K562 (cell line): ENCODE results near the gene SLC25A36. TPM values are rescaled to one million over a fixed set of nuclear protein-coding genes. Genes with fewer than 3 reads are reported as not detected.

Experiments
- BRF1 ChIP-seq: IDR thresholded peaks from 3 replicates; pipeline ENCODE4 v1.6.1; 2011; ENCODE audit warnings: borderline replicate concordance, mild to moderate bottlenecking; ENCODE audit not compliant: insufficient read length; ENCODE audit errors: extremely low read depth
- CBFA2T2 ChIP-seq: fragments of 450-650 bp; conservative IDR thresholded peaks from 2 replicates; pipeline ENCODE4 v1.6.1; 2017; ENCODE audit warnings: mild to moderate bottlenecking
- DDX20 ChIP-seq: fragments of 450-650 bp; IDR thresholded peaks from 2 replicates; pipeline ENCODE4 v1.6.1; 2016; ENCODE audit warnings: missing genetic modification characterization, low read depth, mild to moderate bottlenecking, missing compliant biosample characterization, moderate library complexity
- HNRNPK ChIP-seq: fragments of 200-400 bp; formaldehyde crosslinking; IDR thresholded peaks from one replicate; pipeline ENCODE4 v1.6.1; 2018; ENCODE audit warnings: mild to moderate bottlenecking, low read depth, low read length; ENCODE audit not compliant: poor library complexity, severe bottlenecking
- KDM1A ChIP-seq, 2 experiments: fragments of 450-650 bp; IDR thresholded peaks; 2 replicates each; pipeline ENCODE4 v1.6.1; 2016; ENCODE audit warnings: mild to moderate bottlenecking in 2 of 2
- KHSRP ChIP-seq: fragments of 450-650 bp; IDR thresholded peaks from 2 replicates; pipeline ENCODE4 v1.6.1; 2017
- MBD2 ChIP-seq: sonication (generic); IDR thresholded peaks from 2 replicates; pipeline ENCODE4 v1.6.1; 2016; ENCODE audit warnings: low read depth, borderline replicate concordance
- MXI1 ChIP-seq: IDR thresholded peaks from 2 replicates; pipeline ENCODE4 v1.6.1; 2011; ENCODE audit warnings: low read depth, mild to moderate bottlenecking, improper control_type of control experiment, low read length
- MYNN ChIP-seq, 2 experiments: sonication (generic); formaldehyde crosslinking in 1 of 2; IDR thresholded peaks; 2 replicates each; pipeline versions ENCODE4 v1.5.0 to v1.6.1; 2016 to 2020; ENCODE audit warnings: antibody characterized with exemption in 1 of 2, missing genetic modification reagents in 1 of 2
- NBN ChIP-seq: fragments of 450-650 bp; IDR thresholded peaks from 2 replicates; pipeline ENCODE4 v1.6.1; 2016; ENCODE audit warnings: low read depth, mild to moderate bottlenecking
- POLR2AphosphoS2 ChIP-seq: IDR thresholded peaks from 2 replicates; pipeline ENCODE4 v1.6.1; 2012; ENCODE audit warnings: low read length, improper control_type of control experiment
- POLR2G ChIP-seq: fragments of 200-400 bp; formaldehyde crosslinking; IDR thresholded peaks from 2 replicates; pipeline ENCODE4 v1.6.1; 2017; ENCODE audit warnings: low read depth, mild to moderate bottlenecking, antibody characterized with exemption, low read length, moderate library complexity
- SETDB1 ChIP-seq: IDR thresholded peaks from one replicate; pipeline ENCODE4 v1.6.1; 2012; ENCODE audit warnings: low read length, control low read depth, inconsistent platforms
- XRCC4 ChIP-seq: IDR thresholded peaks from one replicate; pipeline ENCODE4 v1.6.1; 2011; ENCODE audit not compliant: insufficient read depth, insufficient read length; ENCODE audit errors: extremely low read depth
- ZFX ChIP-seq: sonication (generic); formaldehyde crosslinking; IDR thresholded peaks from 2 replicates; pipeline ENCODE4 v1.8.0; 2022; ENCODE audit warnings: mild to moderate bottlenecking, missing genetic modification reagents, moderate library complexity
- ZNF165 ChIP-seq: fragments of 250-450 bp; sonication (Bioruptor Pico); IDR thresholded peaks from 2 replicates; pipeline ENCODE4 v1.4.0; 2020; ENCODE audit warnings: borderline replicate concordance
- polyA plus RNA-seq, 8 experiments: library from polyadenylated mRNA; depleted of rRNA in 4 of 8; stranded (reverse) in 5 of 8; unstranded in 3 of 8; fragments of >200 nt; fragmentation: Nextera tagmentation in 2 of 8; fragmentation: Illumina TruSeq in 1 of 8; extraction: Ambion mirVana in 2 of 8; extraction: Trizol in 1 of 8; gene quantifications; 2 replicates each; pipeline versions ENCODE4 v1.2.1 to v1.2.3, GENCODE V29; 2011 to 2014; ENCODE audit warnings: inconsistent platforms in 1 of 8, missing spikeins in 1 of 8
- total RNA-seq, 7 experiments: library from RNA; depleted of rRNA in 6 of 7; stranded (reverse); fragments of >200 nt in 6 of 7; fragmentation: Illumina TruSeq in 2 of 7; extraction: Trizol in 2 of 7; gene quantifications; 2 replicates each; pipeline versions ENCODE4 v1.2.1 to v1.2.3, GENCODE V29; 2011 to 2021; ENCODE audit warnings: low replicate concordance in 1 of 7
- TF ChIP-seq, protein P1 (sequence below): sonication (generic); formaldehyde crosslinking; IDR thresholded peaks from 2 replicates; pipeline ENCODE4 v1.8.0; 2022; ENCODE audit warnings: mild to moderate bottlenecking, missing genetic modification reagents
- TF ChIP-seq, protein P2 (sequence below): fragments of 200-800 bp; sonication (Bioruptor generic); IDR thresholded peaks from 2 replicates; pipeline ENCODE4 v1.6.1; 2017; ENCODE audit warnings: missing genetic modification characterization, missing compliant biosample characterization
- TF ChIP-seq, protein P3 (sequence below): sonication (generic); formaldehyde crosslinking; IDR thresholded peaks from 2 replicates; pipeline ENCODE4 v1.9.0; 2022; ENCODE audit warnings: mild to moderate bottlenecking, missing genetic modification reagents
- TF ChIP-seq, protein P4 (sequence below): fragments of 250-450 bp; sonication (Bioruptor Pico); IDR thresholded peaks from 2 replicates; pipeline ENCODE4 v1.5.1; 2021; ENCODE audit warnings: mild to moderate bottlenecking
- TF ChIP-seq, protein P5 (sequence below): fragments of 450-650 bp; formaldehyde crosslinking; IDR thresholded peaks from 2 replicates; pipeline ENCODE4 v1.4.0; 2022; ENCODE audit warnings: missing genetic modification characterization

Gene SLC25A36
- total and polyA plus RNA-seq, 9 of the 15 experiments (the other 6 are each of a cell fraction or from before 2014, with no cell fraction given), result 12.0 to 95.3 (median 43.3) TPM

DNA sequence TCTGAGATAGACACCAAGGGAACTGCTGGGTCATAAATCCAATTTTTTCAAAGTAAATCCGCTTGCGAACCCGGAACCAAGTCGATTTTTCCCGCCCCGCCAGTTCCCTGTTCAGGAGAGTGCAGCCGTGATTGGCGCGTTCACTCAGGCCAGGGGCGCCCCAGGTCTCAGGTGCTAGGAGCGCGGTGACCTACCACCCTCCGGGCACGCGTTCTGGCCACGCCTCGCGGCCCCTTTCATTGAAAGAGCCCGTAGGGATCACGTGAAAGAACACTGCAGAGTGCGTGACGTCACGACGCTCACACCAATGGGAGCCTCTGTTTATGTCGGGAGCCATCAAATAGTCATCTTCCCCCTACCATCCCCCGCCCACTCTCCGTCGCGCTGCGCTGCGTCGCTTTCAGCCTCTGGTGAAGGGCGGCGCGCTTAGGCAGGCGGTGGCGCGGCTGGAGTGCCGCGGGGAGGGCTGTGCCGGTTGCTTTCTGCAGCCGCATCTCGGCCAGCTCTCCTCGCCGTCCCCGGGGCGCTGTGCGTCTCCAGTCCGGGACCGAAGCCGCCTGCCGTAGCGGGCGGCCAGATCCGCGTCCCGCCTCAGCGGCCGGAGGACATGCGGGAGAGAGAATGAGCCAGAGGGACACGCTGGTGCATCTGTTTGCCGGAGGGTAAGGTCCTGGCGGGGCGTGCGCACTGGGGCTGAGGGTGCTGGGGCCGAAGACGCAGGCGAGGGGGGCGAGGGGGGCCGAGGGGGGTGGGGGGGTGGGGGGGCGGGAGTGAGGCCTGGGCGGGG lies at the start of gene SLC25A36 (continued):
- TF ChIP-seq, protein P1, sequence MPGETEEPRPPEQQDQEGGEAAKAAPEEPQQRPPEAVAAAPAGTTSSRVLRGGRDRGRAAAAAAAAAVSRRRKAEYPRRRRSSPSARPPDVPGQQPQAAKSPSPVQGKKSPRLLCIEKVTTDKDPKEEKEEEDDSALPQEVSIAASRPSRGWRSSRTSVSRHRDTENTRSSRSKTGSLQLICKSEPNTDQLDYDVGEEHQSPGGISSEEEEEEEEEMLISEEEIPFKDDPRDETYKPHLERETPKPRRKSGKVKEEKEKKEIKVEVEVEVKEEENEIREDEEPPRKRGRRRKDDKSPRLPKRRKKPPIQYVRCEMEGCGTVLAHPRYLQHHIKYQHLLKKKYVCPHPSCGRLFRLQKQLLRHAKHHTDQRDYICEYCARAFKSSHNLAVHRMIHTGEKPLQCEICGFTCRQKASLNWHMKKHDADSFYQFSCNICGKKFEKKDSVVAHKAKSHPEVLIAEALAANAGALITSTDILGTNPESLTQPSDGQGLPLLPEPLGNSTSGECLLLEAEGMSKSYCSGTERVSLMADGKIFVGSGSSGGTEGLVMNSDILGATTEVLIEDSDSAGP (CRISPR knock-in tag), result no peak; the same call in 1 of the 2 replicates
- TF ChIP-seq, protein P2, sequence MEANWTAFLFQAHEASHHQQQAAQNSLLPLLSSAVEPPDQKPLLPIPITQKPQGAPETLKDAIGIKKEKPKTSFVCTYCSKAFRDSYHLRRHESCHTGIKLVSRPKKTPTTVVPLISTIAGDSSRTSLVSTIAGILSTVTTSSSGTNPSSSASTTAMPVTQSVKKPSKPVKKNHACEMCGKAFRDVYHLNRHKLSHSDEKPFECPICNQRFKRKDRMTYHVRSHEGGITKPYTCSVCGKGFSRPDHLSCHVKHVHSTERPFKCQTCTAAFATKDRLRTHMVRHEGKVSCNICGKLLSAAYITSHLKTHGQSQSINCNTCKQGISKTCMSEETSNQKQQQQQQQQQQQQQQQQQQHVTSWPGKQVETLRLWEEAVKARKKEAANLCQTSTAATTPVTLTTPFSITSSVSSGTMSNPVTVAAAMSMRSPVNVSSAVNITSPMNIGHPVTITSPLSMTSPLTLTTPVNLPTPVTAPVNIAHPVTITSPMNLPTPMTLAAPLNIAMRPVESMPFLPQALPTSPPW (CRISPR knock-in tag), result peak; percentile 88
- TF ChIP-seq MYNN (IDR thresholded peaks at IDR 0.05) (0 out of 2 replicates have a peak, but pooled peaks have one; percentile 20), MYNN (CRISPR knock-in tag; IDR thresholded peaks at IDR 0.05) (no peak), KHSRP (peak; percentile 95), HNRNPK (no peak), MXI1 (peak; percentile 68), XRCC4 (no peak), POLR2G (peak; percentile 94), ZFX (CRISPR knock-in tag) (peak; percentile 64), BRF1 (no peak), MBD2 (peak; percentile 86), CBFA2T2 (peak; percentile 49), POLR2AphosphoS2 (no peak), SETDB1 (no peak), DDX20 (no peak), KDM1A (IDR thresholded peaks at IDR 0.05) (peak; percentile 4 to 49; a peak in 1 of 4 replicates), NBN (peak; percentile 100), ZNF165 (0 out of 2 replicates have a peak, but pooled peaks have one; percentile 8)
- TF ChIP-seq, protein P3, sequence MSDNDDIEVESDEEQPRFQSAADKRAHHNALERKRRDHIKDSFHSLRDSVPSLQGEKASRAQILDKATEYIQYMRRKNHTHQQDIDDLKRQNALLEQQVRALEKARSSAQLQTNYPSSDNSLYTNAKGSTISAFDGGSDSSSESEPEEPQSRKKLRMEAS (CRISPR knock-in tag), result peak; percentile 100
- TF ChIP-seq, protein P4, sequence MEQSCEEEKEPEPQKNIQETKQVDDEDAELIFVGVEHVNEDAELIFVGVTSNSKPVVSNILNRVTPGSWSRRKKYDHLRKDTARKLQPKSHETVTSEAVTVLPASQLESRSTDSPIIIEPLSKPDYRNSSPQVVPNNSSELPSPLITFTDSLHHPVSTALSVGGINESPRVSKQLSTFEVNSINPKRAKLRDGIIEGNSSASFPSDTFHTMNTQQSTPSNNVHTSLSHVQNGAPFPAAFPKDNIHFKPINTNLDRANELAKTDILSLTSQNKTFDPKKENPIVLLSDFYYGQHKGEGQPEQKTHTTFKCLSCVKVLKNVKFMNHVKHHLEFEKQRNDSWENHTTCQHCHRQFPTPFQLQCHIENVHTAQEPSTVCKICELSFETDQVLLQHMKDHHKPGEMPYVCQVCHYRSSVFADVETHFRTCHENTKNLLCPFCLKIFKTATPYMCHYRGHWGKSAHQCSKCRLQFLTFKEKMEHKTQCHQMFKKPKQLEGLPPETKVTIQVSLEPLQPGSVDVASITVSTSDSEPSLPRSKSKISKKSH (CRISPR knock-in tag), result no peak
- TF ChIP-seq, protein P5, sequence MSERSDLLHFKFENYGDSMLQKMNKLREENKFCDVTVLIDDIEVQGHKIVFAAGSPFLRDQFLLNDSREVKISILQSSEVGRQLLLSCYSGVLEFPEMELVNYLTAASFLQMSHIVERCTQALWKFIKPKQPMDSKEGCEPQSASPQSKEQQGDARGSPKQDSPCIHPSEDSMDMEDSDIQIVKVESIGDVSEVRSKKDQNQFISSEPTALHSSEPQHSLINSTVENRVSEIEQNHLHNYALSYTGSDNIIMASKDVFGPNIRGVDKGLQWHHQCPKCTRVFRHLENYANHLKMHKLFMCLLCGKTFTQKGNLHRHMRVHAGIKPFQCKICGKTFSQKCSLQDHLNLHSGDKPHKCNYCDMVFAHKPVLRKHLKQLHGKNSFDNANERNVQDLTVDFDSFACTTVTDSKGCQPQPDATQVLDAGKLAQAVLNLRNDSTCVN (CRISPR knock-in tag), result no peak
